Pancreas (tissue), 10 donors: Measurements from ENCODE around the gene PNPLA7. TPM values are rescaled to one million over a fixed set of nuclear protein-coding genes. Genes with fewer than 3 reads are reported as not detected.
A peak's percentile ranks its signal among the peaks of the same experiment; 100 is the strongest.

Experiments used
- ATAC-seq, 4 donors: fragments of 200-7000 bp; cut with Tn5 transposase; one replicate each; pipeline versions ENCODE4 v1.8.0 to v1.9.1; 2020; ENCODE audit warnings: mild to moderate bottlenecking in 4 of 4, moderate library complexity in 4 of 4
- DNase-seq, 6 donors: peaks; one replicate each; pipeline ENCODE4 v3.0.0-alpha.2; 2020
- FAIRE-seq: peaks from 2 replicates; lab custom pipeline; 2012; peaks lifted over from hg19 to GRCh38; lab: Jason Lieb, UNC
- H3K27ac ChIP-seq, 4 donors: fragments of 200-600 bp; sonication (generic); 1 replicate in 3 of 4; 2 replicates in 1 of 4; pipeline versions ENCODE4 v1.5.0 to v1.8.0; 2020
- H3K27me3 ChIP-seq, 4 donors: fragments of 200-600 bp; one replicate each; pipeline ENCODE4 v1.8.0; 2021
- H3K36me3 ChIP-seq, 3 donors: fragments of 200-600 bp; sonication (generic) in 1 of 3; one replicate each; pipeline versions ENCODE4 v1.5.0 to v1.8.0; 2020 to 2021
- H3K4me1 ChIP-seq, 3 donors: fragments of 200-600 bp; one replicate each; pipeline ENCODE4 v1.8.0; 2021
- H3K4me3 ChIP-seq, 4 donors: fragments of 200-600 bp; sonication (generic) in 2 of 4; one replicate each; pipeline versions ENCODE4 v1.5.0 to v1.8.0; 2020 to 2021
- H3K9me3 ChIP-seq, 4 donors: fragments of 200-600 bp; one replicate each; pipeline ENCODE4 v1.8.0; 2021
- CTCF ChIP-seq, 4 donors: fragments of 200-600 bp; sonication (generic) in 3 of 4; IDR thresholded peaks; one replicate each; pipeline versions ENCODE4 v1.5.0 to v1.8.0; 2021; ENCODE audit warnings: antibody characterized with exemption in 4 of 4
- WGBS, 2 donors: extraction: QIAGEN DNeasy Blood & Tissue Kit; methylation state at CpG; one replicate each; pipeline ENCODE4 v1.1.7; 2013; 5-methylcytosine and 5-hydroxymethylcytosine counted together
- intact Hi-C, 3 donors: fragments of 100-400 bp; cut with DNase I; formaldehyde crosslinking; loops; one replicate each; pipeline versions ENCODE4 v1.11.1 to v1.14.2; 2022
- polyA plus RNA-seq, 2 donors: library from polyadenylated mRNA; stranded (reverse); fragments of 200-250 nt; gene quantifications; one replicate each; pipeline ENCODE4 v1.2.3, GENCODE V29; 2013
- total RNA-seq, 6 donors: library from RNA; stranded (reverse); fragmentation: NEBNext Ultra II Directional in 4 of 6; extraction: Animal tissue kit (Norgen Biotek cat#: 25700) in 4 of 6; gene quantifications; one replicate each; pipeline versions ENCODE4 v1.2.1 to v1.2.4, GENCODE V29; 2021 to 2023
- donor health status: healthy with polysubstance abuse.
- donor health status: DM: no; HTN: no; CAD: no; lungs with moderate emphysema.
- donor health status: DM: no; HTN: no; CAD: no.
- donor health status: control.
- donor health status: control.
- donor health status: Bipolar disorder and iron deficiency.
- donor health status: DM: yes; HTN: yes; CAD: no.
- donor health status: DM: no; HTN: no; CAD: no.
- donor health status: DM: no; HTN: no; CAD: no.
- donor health status: DM: yes; HTN: yes; CAD: no.

Gene PNPLA7
- total and polyA plus RNA-seq, 8 donors: 7.1 to 71.8 (median 18.0) TPM

- ATAC-seq: no peak
- H3K27me3 ChIP-seq: no peaks in the 10 kb centered on the region
- intact Hi-C loops: no loop called here
- FAIRE-seq: no peak
- H3K36me3 ChIP-seq: no peaks in the 10 kb centered on the region
- peak in 1 of 6 donors; percentile 48 for DNase-seq
- H3K27ac ChIP-seq: no peak overlapping the region
- H3K9me3 ChIP-seq: no peaks in the 10 kb centered on the region
- H3K4me1 ChIP-seq: no peaks in the 10 kb centered on the region
- no peak overlapping the region for H3K4me3 ChIP-seq
- TF ChIP-seq CTCF (IDR thresholded peaks at IDR 0.05): no peak
- WGBS, 2 donors: 92 to 93% methylated on average over 28 of the region's 28 CpGs
Observed at GRCh38 chr9:137505421-137506140, 44.6 kb downstream of the PNPLA7 start.

- WGBS, 2 donors: 89 to 91% methylated on average over 7 of the region's 7 CpGs
- FAIRE-seq (no peak), ATAC-seq (no peak), DNase-seq (peak in 1 of 6 donors; percentile 3)
- H3K27ac ChIP-seq: no peak overlapping the region
- no peaks in the 10 kb centered on the region for H3K9me3 ChIP-seq
- no peak overlapping the region for H3K4me3 ChIP-seq
- peaks cover 0 to 5% (median 0%) of the 10 kb centered on the region in 3 donors for H3K36me3 ChIP-seq
- H3K4me1 ChIP-seq: no peaks in the 10 kb centered on the region
- intact Hi-C loops: no loop called here
- TF ChIP-seq CTCF (IDR thresholded peaks at IDR 0.05): no peak
- H3K27me3 ChIP-seq: no peaks in the 10 kb centered on the region
Observed at GRCh38 chr9:137504432-137504777, 45.8 kb downstream of the PNPLA7 start.

GRCh38 chr9:137502008-137502911 is 47.9 kb downstream of the PNPLA7 start:
- no peaks in the 10 kb centered on the region for H3K9me3 ChIP-seq
- no peak overlapping the region for H3K4me3 ChIP-seq
- no peak for TF ChIP-seq CTCF (IDR thresholded peaks at IDR 0.05)
- peaks cover 0 to 5% (median 0%) of the 10 kb centered on the region in 3 donors for H3K36me3 ChIP-seq
- no peak overlapping the region for H3K27ac ChIP-seq
- intact Hi-C loops: no loop called here
- H3K27me3 ChIP-seq: no peaks in the 10 kb centered on the region
- no peaks in the 10 kb centered on the region for H3K4me1 ChIP-seq
- no peak for ATAC-seq
- peak in 1 of 6 donors; percentile 51 for DNase-seq
- 85 to 87% methylated on average over 29 to 35 of the region's 36 CpGs for WGBS, 2 donors
- FAIRE-seq: no peak

- Histone ChIP-seq H3K27ac (no peak overlapping the region), H3K9me3 (no peaks in the 10 kb centered on the region), H3K4me3 (no peak overlapping the region), H3K27me3 (no peaks in the 10 kb centered on the region), H3K36me3 (peaks cover 0 to 5% (median 0%) of the 10 kb centered on the region in 3 donors), H3K4me1 (no peaks in the 10 kb centered on the region)
- FAIRE-seq: no peak
- ATAC-seq: no peak
- intact Hi-C loops: no loop called here
- DNase-seq: peak in 1 of 6 donors; percentile 68
- TF ChIP-seq CTCF (IDR thresholded peaks at IDR 0.05): no peak
- 91 to 93% methylated on average over 12 of the region's 12 CpGs for WGBS, 2 donors
Observed at GRCh38 chr9:137501457-137501856, 48.7 kb downstream of the PNPLA7 start.
